SK-N-SH (cell line): ENCODE results near the gene BCAT1.

Source experiments
- ELF1 ChIP-seq: IDR thresholded peaks from 2 replicates; pipeline ENCODE4 v1.4.0; 2012
- EP300 ChIP-seq, 2 experiments: IDR thresholded peaks; 2 replicates each; pipeline versions ENCODE4 v1.4.0 to v1.6.1; 2012; ENCODE audit warnings: borderline replicate concordance in 1 of 2, low read depth in 1 of 2, low read length in 1 of 2
- EZH2phosphoT487 ChIP-seq: fragments of 200-600 bp; sonication (generic); IDR thresholded peaks from 2 replicates; pipeline ENCODE4 v1.6.1; 2017; ENCODE audit warnings: low read depth, mixed run types, mild to moderate bottlenecking, antibody characterized with exemption, moderate library complexity, borderline replicate concordance
- FOXJ3 ChIP-seq: sonication (generic); formaldehyde crosslinking; IDR thresholded peaks from 2 replicates; pipeline ENCODE4 v1.5.1; 2020; ENCODE audit warnings: mild to moderate bottlenecking, missing genetic modification reagents
- GATA2 ChIP-seq: sonication (generic); formaldehyde crosslinking; IDR thresholded peaks from 2 replicates; pipeline ENCODE4 v1.5.0; 2020; ENCODE audit warnings: mild to moderate bottlenecking, missing genetic modification reagents
- MAX ChIP-seq: IDR thresholded peaks from 2 replicates; pipeline ENCODE4 v1.4.0; 2012; ENCODE audit warnings: low read depth
- RAD21 ChIP-seq: IDR thresholded peaks from 2 replicates; pipeline ENCODE4 v1.6.1; 2012; ENCODE audit warnings: mild to moderate bottlenecking, low read length
- REST ChIP-seq: IDR thresholded peaks from 2 replicates; pipeline ENCODE4 v1.6.1; 2012; ENCODE audit warnings: mild to moderate bottlenecking, low read depth, low read length, moderate library complexity
- RFX5 ChIP-seq: IDR thresholded peaks from 2 replicates; pipeline ENCODE4 v1.6.1; 2012; ENCODE audit warnings: mild to moderate bottlenecking, improper control_type of control experiment, low read length
- SIN3A ChIP-seq: IDR thresholded peaks from 2 replicates; pipeline ENCODE4 v1.6.1; 2012; ENCODE audit warnings: low read depth, mild to moderate bottlenecking, low read length, moderate library complexity, borderline replicate concordance
- YY1 ChIP-seq: IDR thresholded peaks from 2 replicates; pipeline ENCODE4 v1.4.0; 2012; ENCODE audit warnings: low read depth, mild to moderate bottlenecking
- TF ChIP-seq, protein P1 (sequence below): fragments of 200-600 bp; sonication (generic); IDR thresholded peaks from 2 replicates; pipeline ENCODE4 v1.6.1; 2017; ENCODE audit warnings: antibody characterized with exemption, mild to moderate bottlenecking, moderate library complexity

- TF ChIP-seq, protein P1, sequence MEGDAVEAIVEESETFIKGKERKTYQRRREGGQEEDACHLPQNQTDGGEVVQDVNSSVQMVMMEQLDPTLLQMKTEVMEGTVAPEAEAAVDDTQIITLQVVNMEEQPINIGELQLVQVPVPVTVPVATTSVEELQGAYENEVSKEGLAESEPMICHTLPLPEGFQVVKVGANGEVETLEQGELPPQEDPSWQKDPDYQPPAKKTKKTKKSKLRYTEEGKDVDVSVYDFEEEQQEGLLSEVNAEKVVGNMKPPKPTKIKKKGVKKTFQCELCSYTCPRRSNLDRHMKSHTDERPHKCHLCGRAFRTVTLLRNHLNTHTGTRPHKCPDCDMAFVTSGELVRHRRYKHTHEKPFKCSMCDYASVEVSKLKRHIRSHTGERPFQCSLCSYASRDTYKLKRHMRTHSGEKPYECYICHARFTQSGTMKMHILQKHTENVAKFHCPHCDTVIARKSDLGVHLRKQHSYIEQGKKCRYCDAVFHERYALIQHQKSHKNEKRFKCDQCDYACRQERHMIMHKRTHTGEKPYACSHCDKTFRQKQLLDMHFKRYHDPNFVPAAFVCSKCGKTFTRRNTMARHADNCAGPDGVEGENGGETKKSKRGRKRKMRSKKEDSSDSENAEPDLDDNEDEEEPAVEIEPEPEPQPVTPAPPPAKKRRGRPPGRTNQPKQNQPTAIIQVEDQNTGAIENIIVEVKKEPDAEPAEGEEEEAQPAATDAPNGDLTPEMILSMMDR, result no peak
- TF ChIP-seq ELF1, result no peak
- TF ChIP-seq YY1, result no peak
- TF ChIP-seq MAX, result no peak
- TF ChIP-seq REST, result no peak
- TF ChIP-seq EZH2phosphoT487, result no peak
- TF ChIP-seq RFX5, result no peak
- TF ChIP-seq FOXJ3 (CRISPR knock-in tag), result no peak
- TF ChIP-seq SIN3A, result no peak
- no peak for TF ChIP-seq GATA2 (CRISPR knock-in tag)
- no peak for TF ChIP-seq EP300 (IDR thresholded peaks at IDR 0.05; ENCODE audit: borderline replicate concordance in 1 of 2, low read depth in 1 of 2, low read length in 1 of 2)
- no peak for TF ChIP-seq RAD21
These were observed 44.0 kb downstream of the BCAT1 start for GRCh38 chr12:24904871-24905270.
